GM06990 (cell line): ENCODE data around the gene SPATA25.
A peak's percentile ranks its signal among the peaks of the same experiment; 100 is the strongest.
"Not testable (repeated sequence)": the region's sequence is repeated elsewhere in the genome, so short reads cannot be mapped to it uniquely, and the experiment has no call there.

Source experiments
- DNase-seq: peaks from one replicate; pipeline ENCODE4 v3.0.0-alpha.2; 2011; ENCODE audit not compliant: insufficient read length; ENCODE audit errors: extremely low read depth
- H3K27me3 ChIP-seq: replicated peaks from 2 replicates; pipeline ENCODE4 v1.6.0; 2011; ENCODE audit warnings: low read length; ENCODE audit not compliant: control insufficient read depth, insufficient read depth
- H3K36me3 ChIP-seq: 2 replicates; pipeline ENCODE4 v1.5.1; 2011; ENCODE audit warnings: low read length; ENCODE audit not compliant: control insufficient read depth, insufficient read depth
- H3K4me3 ChIP-seq: replicated peaks from 2 replicates; pipeline ENCODE4 v1.5.1; 2011; ENCODE audit warnings: low read depth, mild to moderate bottlenecking, control low read depth, low read length
- TF ChIP-seq, protein P1 (sequence below): IDR thresholded peaks from 2 replicates; pipeline ENCODE4 v1.5.1; 2011; ENCODE audit warnings: low read length, control low read depth, mild to moderate bottlenecking, inconsistent platforms; ENCODE audit not compliant: insufficient read depth, poor library complexity, severe bottlenecking

Gene SPATA25

DNA sequence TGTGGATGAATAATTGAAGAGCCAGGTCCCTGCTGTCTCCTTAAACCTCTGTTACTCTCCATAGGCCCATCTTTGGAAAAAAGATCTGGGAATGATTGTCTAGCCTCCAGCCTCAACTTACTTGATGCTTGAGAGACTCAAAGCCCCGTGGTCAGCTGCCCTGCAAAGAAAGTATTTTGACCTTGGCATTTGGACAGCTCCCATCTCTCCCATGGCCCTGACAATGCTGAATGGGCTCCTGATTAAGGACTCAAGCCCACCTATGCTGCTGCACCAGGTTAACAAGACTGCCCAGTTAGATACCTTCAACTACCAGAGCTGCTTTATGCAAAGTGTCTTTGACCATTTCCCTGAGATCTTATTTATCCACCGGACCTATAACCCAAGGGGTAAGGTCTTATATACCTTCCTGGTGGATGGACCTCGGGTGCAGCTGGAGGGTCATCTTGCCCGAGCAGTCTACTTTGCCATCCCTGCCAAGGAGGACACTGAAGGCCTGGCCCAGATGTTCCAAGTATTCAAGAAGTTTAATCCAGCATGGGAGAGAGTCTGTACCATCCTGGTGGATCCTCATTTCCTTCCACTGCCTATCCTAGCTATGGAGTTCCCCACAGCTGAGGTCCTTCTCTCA is 4.8 kb downstream of the SPATA25 start:
- H3K36me3 ChIP-seq: peaks cover 25% of the 10 kb centered on the region
- TF ChIP-seq, protein P1, sequence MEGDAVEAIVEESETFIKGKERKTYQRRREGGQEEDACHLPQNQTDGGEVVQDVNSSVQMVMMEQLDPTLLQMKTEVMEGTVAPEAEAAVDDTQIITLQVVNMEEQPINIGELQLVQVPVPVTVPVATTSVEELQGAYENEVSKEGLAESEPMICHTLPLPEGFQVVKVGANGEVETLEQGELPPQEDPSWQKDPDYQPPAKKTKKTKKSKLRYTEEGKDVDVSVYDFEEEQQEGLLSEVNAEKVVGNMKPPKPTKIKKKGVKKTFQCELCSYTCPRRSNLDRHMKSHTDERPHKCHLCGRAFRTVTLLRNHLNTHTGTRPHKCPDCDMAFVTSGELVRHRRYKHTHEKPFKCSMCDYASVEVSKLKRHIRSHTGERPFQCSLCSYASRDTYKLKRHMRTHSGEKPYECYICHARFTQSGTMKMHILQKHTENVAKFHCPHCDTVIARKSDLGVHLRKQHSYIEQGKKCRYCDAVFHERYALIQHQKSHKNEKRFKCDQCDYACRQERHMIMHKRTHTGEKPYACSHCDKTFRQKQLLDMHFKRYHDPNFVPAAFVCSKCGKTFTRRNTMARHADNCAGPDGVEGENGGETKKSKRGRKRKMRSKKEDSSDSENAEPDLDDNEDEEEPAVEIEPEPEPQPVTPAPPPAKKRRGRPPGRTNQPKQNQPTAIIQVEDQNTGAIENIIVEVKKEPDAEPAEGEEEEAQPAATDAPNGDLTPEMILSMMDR: no peak
- DNase-seq: no peak
- no peak overlapping the region for H3K4me3 ChIP-seq
- no peaks in the 10 kb centered on the region for H3K27me3 ChIP-seq

GRCh38 chr20:45880988-45881788 is 6.2 kb downstream of the SPATA25 start, which contains the start of gene ZSWIM1:
Gene ZSWIM1 (plus strand): TSS chr20:45881227. CDS start chr20:45882593, 1,366 bp downstream.
- peak; percentile 95 for DNase-seq
- Histone ChIP-seq H3K27me3 (no peaks in the 10 kb centered on the region), H3K4me3 (peak within 1 kb of the TSS; percentile 92), H3K36me3 (peaks cover 18% of the 10 kb centered on the region)
- TF ChIP-seq, protein P1: no peak

DNA sequence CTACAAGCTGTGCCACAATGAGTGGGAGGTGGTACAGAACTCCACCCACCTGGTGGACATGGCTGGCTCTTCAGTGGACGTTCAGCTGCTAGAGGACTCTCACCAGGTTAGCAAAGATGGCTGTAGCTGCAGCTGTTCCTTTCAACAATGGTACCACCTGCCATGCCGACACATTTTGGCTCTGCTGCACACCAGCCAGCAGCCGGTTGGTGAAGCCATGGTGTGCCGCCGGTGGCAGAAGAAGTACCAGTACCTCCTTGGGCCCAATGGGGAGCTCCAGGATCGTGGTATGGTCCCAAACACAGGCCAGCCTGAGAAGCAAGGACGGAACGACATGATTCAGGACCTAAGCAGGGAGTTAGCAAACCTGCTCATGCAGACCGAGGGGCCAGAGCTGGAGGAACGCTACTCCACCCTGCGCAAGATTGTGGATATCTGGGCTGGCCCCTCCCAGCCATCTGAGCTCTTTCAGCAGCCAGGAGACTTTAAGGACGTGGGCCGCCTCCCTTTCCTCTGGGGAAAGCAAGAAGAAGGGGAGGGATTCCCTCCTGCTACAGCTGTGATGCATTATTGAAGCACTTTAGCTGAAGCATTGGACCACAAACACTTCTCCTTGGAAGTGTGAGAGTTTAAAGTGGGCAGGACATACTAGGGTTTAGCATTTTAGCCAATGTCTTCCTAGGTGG is 9.2 kb downstream of the SPATA25 start:
- Histone ChIP-seq H3K36me3 (peaks cover 12% of the 10 kb centered on the region), H3K4me3 (no peak overlapping the region), H3K27me3 (no peaks in the 10 kb centered on the region)
- DNase-seq: no peak
- TF ChIP-seq, protein P1: no peak

DNA sequence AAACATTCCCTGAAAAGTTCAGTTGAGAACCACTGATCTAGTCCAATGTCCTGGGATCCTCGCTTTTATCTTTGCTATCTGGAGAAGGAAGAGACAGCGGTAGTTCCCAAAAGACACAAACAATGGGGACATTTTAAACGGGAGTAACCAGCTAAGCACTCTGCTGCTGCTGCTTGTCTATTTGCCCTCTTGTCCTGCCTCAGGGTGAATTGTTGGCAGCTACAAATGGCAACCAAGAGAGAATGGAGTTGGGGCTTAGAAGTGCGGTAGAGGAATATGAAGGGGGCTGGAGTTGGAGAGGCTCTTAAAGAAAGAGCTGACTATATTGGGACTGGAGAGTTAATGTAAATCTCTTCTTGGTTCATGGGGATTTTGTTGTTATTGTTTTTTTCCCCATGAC is 12.8 kb downstream of the SPATA25 start:
- TF ChIP-seq, protein P1: no peak
- H3K36me3 ChIP-seq: peaks cover 7% of the 10 kb centered on the region
- no peak for DNase-seq
- no peak overlapping the region for H3K4me3 ChIP-seq
- no peaks in the 10 kb centered on the region for H3K27me3 ChIP-seq

- H3K36me3 ChIP-seq, H3K27me3 ChIP-seq, DNase-seq, H3K4me3 ChIP-seq: not testable (repeated sequence)
These were observed 13.3 kb downstream of the SPATA25 start for GRCh38 chr20:45874104-45874481.
